ENCODE measurements around the gene LEF1. TPM values are rescaled to one million over a fixed set of nuclear protein-coding genes. Genes with fewer than 3 reads are reported as not detected.
"Not testable (repeated sequence)": the region's sequence is repeated elsewhere in the genome, so short reads cannot be mapped to it uniquely, and the experiment has no call there.

LEF1 gene
- total RNA-seq, 1 experiment from 2014 or later = 0.54 TPM

GRCh38 chr4:108051343-108051742 is 117.4 kb downstream of the LEF1 start:
- no TSS peak for BruUV-seq (replicated peaks)
- Histone ChIP-seq H3K4me1 (ENCODE audit: control insufficient read depth, insufficient read depth, low read length) (no peaks in the 10 kb centered on the region; the same call in 1 of the 2 replicates), H3K36me3 (ENCODE audit: control insufficient read depth, insufficient read depth, low read length) (no peaks in the 10 kb centered on the region), H3K4me3 (ENCODE audit: low read depth in 2 of 2, low read length in 2 of 2) (no peak overlapping the region), H3K27me3 (ENCODE audit: control insufficient read depth, insufficient read depth, low read length) (no peaks in the 10 kb centered on the region; the same call in 1 of the 2 replicates), H3K9me3 (ENCODE audit: control insufficient read depth, insufficient read depth, low read depth, low read length) (no peaks in the 10 kb centered on the region), H3K27ac (ENCODE audit: low read length) (no peak overlapping the region)
- ChIA-PET CTCF (no interaction called here), POLR2A (no interaction called here)
- ATAC-seq (no peak), DNase-seq (ENCODE audit: low read depth, low spot score) (no peak)
- in situ Hi-C loops (cut with HindIII; ENCODE audit: low pct_unique_long_range_greater_than_20kb, low sequenced_read_pairs) (no loop called here), intact Hi-C loops (cut with micrococcal nuclease; ENCODE audit: unreplicated experiment) (no loop called here)
- TF ChIP-seq SIN3A (IDR thresholded peaks at IDR 0.05; ENCODE audit: borderline replicate concordance, insufficient read depth, low read depth, low read length) (no peak), POLR2AphosphoS5 (IDR thresholded peaks at IDR 0.05; ENCODE audit: low read depth, low read length) (no peak), CTCF (IDR thresholded peaks at IDR 0.05) (no peak), TCF7L2 (IDR thresholded peaks at IDR 0.05; ENCODE audit: low read depth, low read length) (no peak), REST (IDR thresholded peaks at IDR 0.05; ENCODE audit: insufficient read depth in 1 of 2, low read depth in 2 of 2, low read length in 1 of 2) (no peak)

GRCh38 chr4:108050166-108051111 is 118.3 kb downstream of the LEF1 start:
- H3K27ac ChIP-seq (ENCODE audit: low read length); H3K4me1 ChIP-seq (ENCODE audit: control insufficient read depth, insufficient read depth, low read length); H3K4me3 ChIP-seq (ENCODE audit: low read depth in 2 of 2, low read length in 2 of 2); BruUV-seq (replicated peaks); H3K36me3 ChIP-seq (ENCODE audit: control insufficient read depth, insufficient read depth, low read length); H3K9me3 ChIP-seq (ENCODE audit: control insufficient read depth, insufficient read depth, low read depth, low read length); in situ Hi-C loops (cut with HindIII; ENCODE audit: low pct_unique_long_range_greater_than_20kb, low sequenced_read_pairs); H3K27me3 ChIP-seq (ENCODE audit: control insufficient read depth, insufficient read depth, low read length); POLR2A ChIA-PET; DNase-seq (ENCODE audit: low read depth, low spot score); ATAC-seq; intact Hi-C loops (cut with micrococcal nuclease; ENCODE audit: unreplicated experiment); CTCF ChIA-PET: not testable (repeated sequence)

- no peaks in the 10 kb centered on the region; the same call in 1 of the 2 replicates for H3K27me3 ChIP-seq (ENCODE audit: control insufficient read depth, insufficient read depth, low read length)
- H3K9me3 ChIP-seq (ENCODE audit: control insufficient read depth, insufficient read depth, low read depth, low read length) = no peaks in the 10 kb centered on the region
- CTCF ChIA-PET = no interaction called here
- no peak overlapping the region for H3K27ac ChIP-seq (ENCODE audit: low read length)
- TF ChIP-seq CTCF (IDR thresholded peaks at IDR 0.05) (no peak), POLR2AphosphoS5 (IDR thresholded peaks at IDR 0.05; ENCODE audit: low read depth, low read length) (no peak), SIN3A (IDR thresholded peaks at IDR 0.05; ENCODE audit: borderline replicate concordance, insufficient read depth, low read depth, low read length) (no peak), REST (IDR thresholded peaks at IDR 0.05; ENCODE audit: insufficient read depth in 1 of 2, low read depth in 2 of 2, low read length in 1 of 2) (no peak), TCF7L2 (IDR thresholded peaks at IDR 0.05; ENCODE audit: low read depth, low read length) (no peak)
- BruUV-seq (replicated peaks) = no TSS peak
- ATAC-seq (no peak), DNase-seq (ENCODE audit: low read depth, low spot score) (no peak)
- no peaks in the 10 kb centered on the region for H3K36me3 ChIP-seq (ENCODE audit: control insufficient read depth, insufficient read depth, low read length)
- peak overlapping the region in 1 of 2 experiments; percentile 13; a peak in 2 of 4 replicates for H3K4me3 ChIP-seq (ENCODE audit: low read depth in 2 of 2, low read length in 2 of 2)
- no peaks in the 10 kb centered on the region; the same call in 1 of the 2 replicates for H3K4me1 ChIP-seq (ENCODE audit: control insufficient read depth, insufficient read depth, low read length)
- intact Hi-C loops (cut with micrococcal nuclease; ENCODE audit: unreplicated experiment) (no loop called here), in situ Hi-C loops (cut with HindIII; ENCODE audit: low pct_unique_long_range_greater_than_20kb, low sequenced_read_pairs) (no loop called here)
- POLR2A ChIA-PET = no interaction called here
These were observed 119.3 kb downstream of the LEF1 start for GRCh38 chr4:108049406-108049805.
